PC-9 (cell line): ENCODE measurements around the gene EPHB1.

ENCODE experiments used
- CTCF ChIP-seq: fragments of 200-600 bp; sonication (generic); conservative IDR thresholded peaks from 2 replicates; pipeline ENCODE4 v1.6.1; 2017; ENCODE audit warnings: mixed run types, antibody characterized with exemption, mild to moderate bottlenecking, moderate library complexity
- EZH2 ChIP-seq: fragments of 200-600 bp; sonication (generic); IDR thresholded peaks from 2 replicates; pipeline ENCODE4 v1.8.0; 2017; ENCODE audit warnings: antibody characterized with exemption, low read depth

- TF ChIP-seq CTCF (no peak), EZH2 (no peak)
These were observed 8.6 kb downstream of the EPHB1 start for GRCh38 chr3:134803652-134804051.
